ENCODE data around the gene TMEM181. TPM values are rescaled to one million over a fixed set of nuclear protein-coding genes. Genes with fewer than 3 reads are reported as not detected.

Gene TMEM181
- total and polyA plus RNA-seq, 2 of the 13 experiments (the other 11 are each of a cell fraction or from before 2014, with no cell fraction given) = 59.1 to 108 TPM

- TF ChIP-seq, protein P1, sequence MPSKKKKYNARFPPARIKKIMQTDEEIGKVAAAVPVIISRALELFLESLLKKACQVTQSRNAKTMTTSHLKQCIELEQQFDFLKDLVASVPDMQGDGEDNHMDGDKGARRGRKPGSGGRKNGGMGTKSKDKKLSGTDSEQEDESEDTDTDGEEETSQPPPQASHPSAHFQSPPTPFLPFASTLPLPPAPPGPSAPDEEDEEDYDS (CRISPR knock-in tag; IDR thresholded peaks at IDR 0.05) = peak; percentile 72; the same call in 1 of the 2 replicates
- no peak for TF ChIP-seq MNT (IDR thresholded peaks at IDR 0.05)
- TF ChIP-seq SUZ12 (IDR thresholded peaks at IDR 0.05; ENCODE audit: low read depth, low read length) = no peak
- TF ChIP-seq, protein P2, sequence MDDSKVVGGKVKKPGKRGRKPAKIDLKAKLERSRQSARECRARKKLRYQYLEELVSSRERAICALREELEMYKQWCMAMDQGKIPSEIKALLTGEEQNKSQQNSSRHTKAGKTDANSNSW (CRISPR knock-in tag; IDR thresholded peaks at IDR 0.05; ENCODE audit: borderline replicate concordance) = peak; percentile 75; the same call in 1 of the 2 replicates
- TF ChIP-seq CREM (IDR thresholded peaks at IDR 0.05) = no peak
- TF ChIP-seq CREM (CRISPR knock-in tag; IDR thresholded peaks at IDR 0.05) = no peak
- TF ChIP-seq ZKSCAN1 (IDR thresholded peaks at IDR 0.05; ENCODE audit: low read length) = no peak
- peak; percentile 100 for TF ChIP-seq NKX3-1 (CRISPR knock-in tag; IDR thresholded peaks at IDR 0.05)
- TF ChIP-seq, protein P3, sequence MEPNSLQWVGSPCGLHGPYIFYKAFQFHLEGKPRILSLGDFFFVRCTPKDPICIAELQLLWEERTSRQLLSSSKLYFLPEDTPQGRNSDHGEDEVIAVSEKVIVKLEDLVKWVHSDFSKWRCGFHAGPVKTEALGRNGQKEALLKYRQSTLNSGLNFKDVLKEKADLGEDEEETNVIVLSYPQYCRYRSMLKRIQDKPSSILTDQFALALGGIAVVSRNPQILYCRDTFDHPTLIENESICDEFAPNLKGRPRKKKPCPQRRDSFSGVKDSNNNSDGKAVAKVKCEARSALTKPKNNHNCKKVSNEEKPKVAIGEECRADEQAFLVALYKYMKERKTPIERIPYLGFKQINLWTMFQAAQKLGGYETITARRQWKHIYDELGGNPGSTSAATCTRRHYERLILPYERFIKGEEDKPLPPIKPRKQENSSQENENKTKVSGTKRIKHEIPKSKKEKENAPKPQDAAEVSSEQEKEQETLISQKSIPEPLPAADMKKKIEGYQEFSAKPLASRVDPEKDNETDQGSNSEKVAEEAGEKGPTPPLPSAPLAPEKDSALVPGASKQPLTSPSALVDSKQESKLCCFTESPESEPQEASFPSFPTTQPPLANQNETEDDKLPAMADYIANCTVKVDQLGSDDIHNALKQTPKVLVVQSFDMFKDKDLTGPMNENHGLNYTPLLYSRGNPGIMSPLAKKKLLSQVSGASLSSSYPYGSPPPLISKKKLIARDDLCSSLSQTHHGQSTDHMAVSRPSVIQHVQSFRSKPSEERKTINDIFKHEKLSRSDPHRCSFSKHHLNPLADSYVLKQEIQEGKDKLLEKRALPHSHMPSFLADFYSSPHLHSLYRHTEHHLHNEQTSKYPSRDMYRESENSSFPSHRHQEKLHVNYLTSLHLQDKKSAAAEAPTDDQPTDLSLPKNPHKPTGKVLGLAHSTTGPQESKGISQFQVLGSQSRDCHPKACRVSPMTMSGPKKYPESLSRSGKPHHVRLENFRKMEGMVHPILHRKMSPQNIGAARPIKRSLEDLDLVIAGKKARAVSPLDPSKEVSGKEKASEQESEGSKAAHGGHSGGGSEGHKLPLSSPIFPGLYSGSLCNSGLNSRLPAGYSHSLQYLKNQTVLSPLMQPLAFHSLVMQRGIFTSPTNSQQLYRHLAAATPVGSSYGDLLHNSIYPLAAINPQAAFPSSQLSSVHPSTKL (CRISPR knock-in tag; IDR thresholded peaks at IDR 0.05) = peak; percentile 88
- peak; percentile 97 for TF ChIP-seq TMF1 (CRISPR knock-in tag; IDR thresholded peaks at IDR 0.05; ENCODE audit: low read depth)
- peak; percentile 89 for TF ChIP-seq GZF1 (CRISPR knock-in tag; IDR thresholded peaks at IDR 0.05)
- TF ChIP-seq TCF7 (IDR thresholded peaks at IDR 0.05; ENCODE audit: low read depth) = no peak; the same call in 1 of the 2 replicates
- no peak; the same call in 1 of the 2 replicates for TF ChIP-seq CENPBD1 (CRISPR knock-in tag; IDR thresholded peaks at IDR 0.05; ENCODE audit: borderline replicate concordance, low read depth)
- TF ChIP-seq PAWR (CRISPR knock-in tag; IDR thresholded peaks at IDR 0.05; ENCODE audit: borderline replicate concordance) = no peak; the same call in 1 of the 2 replicates
- TF ChIP-seq RFXANK (CRISPR knock-in tag; IDR thresholded peaks at IDR 0.05) = peak; percentile 79; the same call in 1 of the 2 replicates
- TF ChIP-seq, protein P4, sequence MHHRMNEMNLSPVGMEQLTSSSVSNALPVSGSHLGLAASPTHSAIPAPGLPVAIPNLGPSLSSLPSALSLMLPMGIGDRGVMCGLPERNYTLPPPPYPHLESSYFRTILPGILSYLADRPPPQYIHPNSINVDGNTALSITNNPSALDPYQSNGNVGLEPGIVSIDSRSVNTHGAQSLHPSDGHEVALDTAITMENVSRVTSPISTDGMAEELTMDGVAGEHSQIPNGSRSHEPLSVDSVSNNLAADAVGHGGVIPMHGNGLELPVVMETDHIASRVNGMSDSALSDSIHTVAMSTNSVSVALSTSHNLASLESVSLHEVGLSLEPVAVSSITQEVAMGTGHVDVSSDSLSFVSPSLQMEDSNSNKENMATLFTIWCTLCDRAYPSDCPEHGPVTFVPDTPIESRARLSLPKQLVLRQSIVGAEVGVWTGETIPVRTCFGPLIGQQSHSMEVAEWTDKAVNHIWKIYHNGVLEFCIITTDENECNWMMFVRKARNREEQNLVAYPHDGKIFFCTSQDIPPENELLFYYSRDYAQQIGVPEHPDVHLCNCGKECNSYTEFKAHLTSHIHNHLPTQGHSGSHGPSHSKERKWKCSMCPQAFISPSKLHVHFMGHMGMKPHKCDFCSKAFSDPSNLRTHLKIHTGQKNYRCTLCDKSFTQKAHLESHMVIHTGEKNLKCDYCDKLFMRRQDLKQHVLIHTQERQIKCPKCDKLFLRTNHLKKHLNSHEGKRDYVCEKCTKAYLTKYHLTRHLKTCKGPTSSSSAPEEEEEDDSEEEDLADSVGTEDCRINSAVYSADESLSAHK (CRISPR knock-in tag; IDR thresholded peaks at IDR 0.05; ENCODE audit: borderline replicate concordance) = peak; percentile 97
- TF ChIP-seq, protein P5, sequence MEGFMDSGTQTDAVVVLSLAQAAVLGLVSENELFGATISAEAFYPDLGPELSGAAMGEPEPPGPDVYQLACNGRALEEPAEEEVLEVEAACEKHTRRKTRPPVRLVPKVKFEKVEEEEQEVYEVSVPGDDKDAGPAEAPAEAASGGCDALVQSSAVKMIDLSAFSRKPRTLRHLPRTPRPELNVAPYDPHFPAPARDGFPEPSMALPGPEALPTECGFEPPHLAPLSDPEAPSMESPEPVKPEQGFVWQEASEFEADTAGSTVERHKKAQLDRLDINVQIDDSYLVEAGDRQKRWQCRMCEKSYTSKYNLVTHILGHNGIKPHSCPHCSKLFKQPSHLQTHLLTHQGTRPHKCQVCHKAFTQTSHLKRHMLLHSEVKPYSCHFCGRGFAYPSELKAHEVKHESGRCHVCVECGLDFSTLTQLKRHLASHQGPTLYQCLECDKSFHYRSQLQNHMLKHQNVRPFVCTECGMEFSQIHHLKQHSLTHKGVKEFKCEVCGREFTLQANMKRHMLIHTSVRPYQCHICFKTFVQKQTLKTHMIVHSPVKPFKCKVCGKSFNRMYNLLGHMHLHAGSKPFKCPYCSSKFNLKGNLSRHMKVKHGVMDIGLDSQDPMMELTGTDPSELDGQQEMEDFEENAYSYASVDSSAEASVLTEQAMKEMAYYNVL (CRISPR knock-in tag; IDR thresholded peaks at IDR 0.05; ENCODE audit: borderline replicate concordance) = peak; percentile 53; the same call in 1 of the 2 replicates
- TF ChIP-seq ZNF230 (CRISPR knock-in tag; IDR thresholded peaks at IDR 0.05) = peak; percentile 84; the same call in 1 of the 2 replicates
Measured at GRCh38 chr6:158536084-158536890, 23.6 kb upstream of the TMEM181 start (continued).

Data from HepG2 (cell line).